OCI-M1 (cell line): Measurements from ENCODE around the gene SGMS1.
"Not testable (repeated sequence)": the region's sequence is repeated elsewhere in the genome, so short reads cannot be mapped to it uniquely, and the experiment has no call there.

Source experiments
- DNase-seq: peaks from one replicate; lab custom pipeline; 2025; lab: John Stamatoyannopoulos, UW

SGMS1 gene

GRCh38 chr10:50623663-50624412 is at the start of gene SGMS1:
TSS of gene SGMS1 (minus strand) at chr10:50623956. CDS start at chr10:50344114, 279,842 bp downstream.
- peak; percentile 94 for DNase-seq

- not testable (repeated sequence) for DNase-seq
Measured at GRCh38 chr10:50672152-50672551, 48.4 kb upstream of the SGMS1 start.

GRCh38 chr10:50671645-50672044 is 47.9 kb upstream of the SGMS1 start:
- not testable (repeated sequence) for DNase-seq

- not testable (repeated sequence) for DNase-seq
Measured at GRCh38 chr10:50669957-50670356, 46.2 kb upstream of the SGMS1 start.

- DNase-seq: peak; percentile 15
Measured at GRCh38 chr10:50667353-50667752, 43.6 kb upstream of the SGMS1 start.

GRCh38 chr10:50662420-50662819 is 38.7 kb upstream of the SGMS1 start:
- DNase-seq: not testable (repeated sequence)

- DNase-seq: not testable (repeated sequence)
Measured at GRCh38 chr10:50661563-50661962, 37.8 kb upstream of the SGMS1 start.

GRCh38 chr10:50659865-50660730 is 36.3 kb upstream of the SGMS1 start:
- peak; percentile 75 for DNase-seq

GRCh38 chr10:50659016-50659864 is 35.5 kb upstream of the SGMS1 start:
- not testable (repeated sequence) for DNase-seq

GRCh38 chr10:50658165-50658564 is 34.4 kb upstream of the SGMS1 start:
- no peak for DNase-seq

- no peak for DNase-seq
Measured at GRCh38 chr10:50653758-50654157, 30.0 kb upstream of the SGMS1 start.

GRCh38 chr10:50653142-50653541 is 29.4 kb upstream of the SGMS1 start:
- DNase-seq: peak; percentile 63

- no peak for DNase-seq
Measured at GRCh38 chr10:50651808-50652207, 28.1 kb upstream of the SGMS1 start.

GRCh38 chr10:50650481-50650880 is 26.7 kb upstream of the SGMS1 start:
- no peak for DNase-seq

- DNase-seq: no peak
Measured at GRCh38 chr10:50648935-50649227, 25.1 kb upstream of the SGMS1 start.

- no peak for DNase-seq
Measured at GRCh38 chr10:50648089-50648934, 24.6 kb upstream of the SGMS1 start.

- not testable (repeated sequence) for DNase-seq
Measured at GRCh38 chr10:50647350-50647749, 23.6 kb upstream of the SGMS1 start.

GRCh38 chr10:50645236-50645635 is 21.5 kb upstream of the SGMS1 start:
- no peak for DNase-seq

- no peak for DNase-seq
Measured at GRCh38 chr10:50641626-50642025, 17.9 kb upstream of the SGMS1 start.

- DNase-seq: no peak
Measured at GRCh38 chr10:50640238-50640637, 16.5 kb upstream of the SGMS1 start.
